ENCODE results near the gene GPT2.

Gene GPT2

GRCh38 chr16:46883690-46884512 is at the start of gene GPT2:
TSS of gene GPT2 (plus strand) at chr16:46884362. CDS start at chr16:46884716, 354 bp downstream.
- peak; percentile 97 for DNase-seq

- DNase-seq = no peak
These were observed 47.3 kb upstream of the GPT2 start for GRCh38 chr16:46836534-46837530.

DNA sequence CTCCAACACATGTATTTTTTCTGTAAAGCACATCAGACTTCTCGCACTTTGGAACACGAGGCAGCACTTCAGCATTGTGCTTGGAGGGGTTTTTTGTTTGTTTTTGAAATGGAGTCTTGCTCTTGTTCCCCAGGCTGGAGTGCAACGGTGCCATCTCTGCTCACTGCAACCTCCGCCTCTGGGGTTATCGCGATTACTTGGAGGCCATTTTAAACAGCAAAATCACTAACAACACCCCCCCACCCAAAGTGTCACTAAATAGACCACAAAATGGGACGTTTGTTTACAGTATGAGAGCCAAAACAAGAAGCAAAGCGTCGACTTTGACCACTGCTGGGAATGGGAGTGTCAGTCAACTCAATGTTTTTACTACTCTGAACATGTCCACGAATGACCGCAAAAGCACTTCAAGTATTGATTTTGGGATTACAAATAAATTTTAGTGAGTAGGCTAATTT is 44.1 kb upstream of the GPT2 start:
- no peak for DNase-seq

DNA sequence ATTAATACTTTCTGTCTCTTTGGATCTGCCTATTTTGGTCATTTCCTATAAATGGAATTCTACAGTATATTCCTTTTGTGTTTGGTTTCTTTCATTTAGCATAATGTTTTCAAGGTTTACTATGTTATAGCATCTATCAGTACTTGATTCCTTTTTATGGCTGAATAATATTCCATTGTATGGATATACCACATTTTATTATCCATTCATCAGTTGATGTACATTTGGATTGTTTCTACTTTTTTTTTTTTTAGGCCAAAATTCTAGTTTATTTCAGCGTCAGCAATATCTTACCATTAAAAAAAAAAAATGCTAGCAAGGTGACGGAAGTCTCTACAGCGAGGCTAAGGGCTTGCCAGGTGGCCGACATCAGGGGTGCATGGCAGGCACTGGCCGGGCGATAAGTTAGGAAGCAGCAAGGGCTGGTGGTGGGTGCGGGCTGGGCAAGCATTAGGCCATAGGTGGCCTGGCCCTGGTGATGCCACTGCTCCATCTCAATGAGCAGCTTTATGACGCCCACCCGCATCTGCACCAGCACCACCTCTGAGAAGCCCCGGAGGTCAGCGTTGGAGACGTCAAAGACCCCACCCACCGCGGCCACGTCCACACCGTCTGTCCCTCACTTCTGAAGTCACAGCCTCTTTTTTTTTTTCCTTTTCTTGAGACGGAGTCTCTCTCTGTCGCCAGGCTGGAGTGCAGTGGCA is 41.8 kb upstream of the GPT2 start:
- DNase-seq = no peak

GRCh38 chr16:46843898-46844642 is 40.1 kb upstream of the GPT2 start:
- DNase-seq = no peak

- no peak for DNase-seq
These were observed 39.4 kb upstream of the GPT2 start for GRCh38 chr16:46844771-46845170.

DNA sequence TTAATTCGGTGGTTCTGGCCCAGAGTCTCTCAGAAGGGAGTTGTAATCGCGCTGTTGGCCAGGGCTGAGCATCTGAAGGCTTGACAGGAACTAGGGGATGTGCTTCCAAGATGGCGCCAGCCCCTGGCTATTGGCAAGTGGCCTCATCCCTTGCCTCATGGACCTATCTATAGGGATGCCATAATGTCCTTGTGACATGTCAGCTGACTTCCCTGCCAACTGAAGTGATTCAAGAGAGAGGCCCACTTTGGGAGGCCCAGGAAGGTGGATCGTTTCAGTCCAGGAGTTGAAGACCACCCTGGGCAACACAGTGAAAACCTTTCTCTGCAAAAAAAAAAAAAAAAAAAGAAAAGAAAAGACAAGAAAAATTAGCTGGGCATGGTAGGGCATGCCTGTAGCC is 38.2 kb upstream of the GPT2 start:
- DNase-seq = no peak

GRCh38 chr16:46848768-46849764 is 35.1 kb upstream of the GPT2 start:
- DNase-seq = no peak

DNA sequence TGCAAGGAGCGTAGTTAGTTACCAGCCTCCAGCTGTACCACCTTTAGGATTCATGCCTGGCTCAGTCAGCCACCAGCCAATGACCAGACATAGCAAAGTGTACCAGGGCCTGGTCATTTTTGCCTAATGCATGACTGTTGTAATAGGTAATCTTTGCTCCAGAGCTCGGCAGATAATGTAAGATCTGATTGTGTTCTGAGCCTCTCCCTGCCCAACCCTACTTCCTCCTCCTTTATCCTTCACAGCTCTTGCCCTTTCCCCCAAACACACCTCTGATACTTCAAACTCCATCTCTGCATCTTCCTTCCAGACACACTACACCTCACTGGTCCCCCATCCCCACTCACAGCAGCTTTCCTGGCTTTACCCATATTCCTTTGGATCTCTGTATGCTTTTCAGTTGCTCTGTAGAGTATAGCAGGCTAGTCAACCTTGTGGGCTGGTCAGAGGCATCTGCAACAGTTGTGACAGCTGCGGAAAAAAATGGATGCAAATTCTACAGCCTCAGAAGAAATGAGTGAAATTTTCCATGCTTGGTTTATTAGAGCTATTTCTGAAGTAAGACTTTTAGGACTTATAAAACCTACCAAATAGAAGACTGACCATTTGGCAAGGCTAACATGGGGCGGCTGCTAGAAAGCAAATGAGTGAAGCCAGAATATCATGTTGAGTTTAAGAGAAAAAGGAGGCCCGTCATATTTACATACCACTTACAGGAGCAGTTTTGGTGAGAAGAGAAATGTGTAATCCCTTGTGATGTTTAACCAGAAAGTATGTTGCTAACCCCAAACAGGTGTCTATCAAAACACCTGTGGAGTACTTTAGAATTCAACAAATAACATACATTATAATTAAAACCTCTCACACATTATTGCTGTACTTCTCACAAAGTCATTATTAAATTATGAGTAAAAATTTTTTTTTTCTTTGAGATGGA is 33.3 kb upstream of the GPT2 start:
- no peak for DNase-seq

GRCh38 chr16:46852130-46852529 is 32.0 kb upstream of the GPT2 start:
- DNase-seq = no peak

GRCh38 chr16:46853713-46854443 is 30.3 kb upstream of the GPT2 start:
- peak; percentile 70 for DNase-seq

GRCh38 chr16:46854846-46855245 is 29.3 kb upstream of the GPT2 start:
- DNase-seq = no peak

- DNase-seq = no peak
These were observed 28.8 kb upstream of the GPT2 start for GRCh38 chr16:46855389-46855788.

DNA sequence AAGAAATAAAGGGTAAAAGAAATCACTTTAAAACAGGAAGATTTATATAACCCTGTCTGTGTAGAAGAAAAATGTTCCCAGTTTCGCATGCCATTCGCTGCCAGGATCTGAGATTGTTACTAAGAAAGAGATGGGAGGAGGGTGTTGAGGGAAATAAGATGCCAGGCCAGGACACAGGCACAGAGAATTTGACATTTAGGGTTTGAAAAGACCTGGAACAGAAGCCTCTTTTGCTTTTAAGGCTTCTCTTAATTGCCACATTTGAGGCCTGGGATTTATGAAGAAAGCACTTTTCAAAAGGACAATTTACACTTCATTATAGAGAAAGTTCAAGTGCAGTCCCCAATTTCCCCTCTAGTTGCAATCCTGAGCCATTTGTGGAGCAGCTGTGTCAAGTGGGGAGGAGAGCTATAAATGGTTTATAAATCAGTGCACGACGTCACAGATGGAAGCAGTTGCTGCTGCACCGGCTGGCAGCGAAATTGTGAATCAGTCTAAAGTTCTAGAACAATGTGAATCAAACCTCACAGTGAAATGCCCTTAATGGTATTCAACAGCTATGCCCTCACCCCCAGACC is 26.7 kb upstream of the GPT2 start:
- DNase-seq = no peak

GRCh38 chr16:46858151-46858550 is 26.0 kb upstream of the GPT2 start:
- no peak for DNase-seq

DNA sequence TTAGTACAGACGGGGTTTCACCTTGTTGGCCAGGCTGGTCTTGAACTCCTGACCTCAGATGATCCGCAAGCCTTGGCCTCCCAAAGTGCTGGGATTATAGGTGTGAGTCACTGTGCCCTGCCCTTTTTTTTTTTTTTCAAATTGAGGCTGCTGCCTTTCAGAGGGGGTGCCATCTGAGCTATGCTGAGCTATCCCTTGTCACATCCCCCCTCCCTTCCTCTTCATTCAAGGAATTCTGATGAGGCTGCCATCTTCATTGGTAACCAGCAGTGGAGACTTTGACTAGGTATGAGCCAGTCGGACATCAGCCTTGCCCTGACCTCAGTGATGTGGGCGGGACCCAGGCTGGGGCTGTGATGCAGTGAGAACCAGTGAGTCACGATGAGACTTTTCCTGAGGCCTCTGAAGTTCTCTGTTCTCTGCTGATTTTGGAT is 24.4 kb upstream of the GPT2 start:
- no peak for DNase-seq

DNA sequence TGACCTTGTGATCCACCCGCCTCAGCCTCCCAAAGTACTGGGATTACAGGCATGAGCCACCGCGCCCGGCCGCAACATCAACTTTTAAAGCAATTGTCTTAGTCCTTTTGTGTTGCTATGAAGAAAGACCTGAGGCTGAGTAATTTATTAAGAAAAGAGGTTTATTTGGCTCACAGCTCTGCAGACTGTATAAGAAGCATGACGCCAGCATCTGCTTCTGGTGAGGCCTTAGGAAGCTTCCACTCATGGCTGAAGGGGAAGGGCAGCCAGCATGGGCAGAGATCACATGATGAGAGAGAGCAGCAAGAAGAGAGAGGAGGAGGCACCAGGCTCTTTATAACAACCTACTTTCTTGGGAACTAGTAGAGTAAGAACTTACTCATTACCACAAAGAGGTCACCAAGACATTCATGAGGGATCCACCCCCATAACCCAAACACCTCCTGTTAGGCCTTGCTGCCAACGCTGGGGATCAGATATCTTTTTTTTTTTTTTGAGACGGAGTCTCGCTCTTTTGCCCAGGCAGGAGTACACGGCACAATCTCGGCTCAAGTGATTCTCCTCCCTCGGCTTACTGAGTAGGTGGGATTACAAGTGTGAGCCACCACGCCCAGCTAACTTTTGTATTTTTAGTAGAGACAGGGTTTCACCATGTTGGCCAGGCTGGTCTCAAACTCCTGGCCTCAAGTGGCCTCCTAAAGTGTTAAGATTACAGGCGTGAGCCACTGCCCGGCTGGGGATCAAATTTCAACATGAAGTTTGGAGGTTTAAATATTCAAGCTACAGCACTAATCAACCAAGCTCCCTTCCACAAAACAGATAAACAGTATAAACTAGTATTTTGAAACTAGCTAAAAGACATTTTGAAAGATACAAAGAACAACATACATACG is 21.4 kb upstream of the GPT2 start:
- no peak for DNase-seq

DNA sequence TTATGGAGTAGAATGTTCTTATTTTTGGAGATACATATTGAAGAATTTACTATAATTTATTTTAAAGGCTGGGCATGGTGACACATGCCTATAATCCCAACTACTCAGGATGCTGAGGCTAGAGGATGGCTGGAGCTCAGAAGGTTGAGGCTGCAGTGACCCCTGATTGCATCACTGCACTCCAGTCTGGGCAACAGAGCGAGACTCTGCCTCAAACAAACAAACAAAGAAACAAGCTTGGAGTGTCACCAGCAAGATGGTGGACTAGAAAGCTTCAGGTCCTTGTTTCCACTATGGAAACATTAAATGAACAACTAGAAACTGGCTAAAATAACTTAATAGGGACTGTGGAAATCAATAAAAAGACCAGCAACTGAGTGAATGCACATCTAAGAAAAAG is 17.9 kb upstream of the GPT2 start:
- DNase-seq = no peak

All from COR-L47 (cell line).